Stimulated activated CD8-positive, alpha-beta memory T cell treated with anti-CD3 and anti-CD28 coated beads, Interleukin-7, amount 100 ng/mL, for 4 hours (primary cell): ENCODE results near the gene ENTPD6.
"Not testable (repeated sequence)": the region's sequence is repeated elsewhere in the genome, so short reads cannot be mapped to it uniquely, and the experiment has no call there.

Source experiments
- DNase-seq, 2 donors: peaks; one replicate each; pipeline ENCODE4 v3.0.0-alpha.2; 2020; ENCODE audit warnings: low read depth in 2 of 2

The ENTPD6 gene

GRCh38 chr20:25223765-25224720 lies 28.5 kb downstream of the ENTPD6 start:
- no peak for DNase-seq

- no peak for DNase-seq
Observed at GRCh38 chr20:25224941-25225340, 29.4 kb downstream of the ENTPD6 start.

- DNase-seq, result no peak
Observed at GRCh38 chr20:25225642-25226432, 30.3 kb downstream of the ENTPD6 start.

- DNase-seq, result no peak
Observed at GRCh38 chr20:25226433-25227316, 31.2 kb downstream of the ENTPD6 start.

- DNase-seq, result no peak
Observed at GRCh38 chr20:25227317-25227831, 31.9 kb downstream of the ENTPD6 start.

GRCh38 chr20:25229486-25230165 lies 34.1 kb downstream of the ENTPD6 start:
- no peak for DNase-seq

- no peak for DNase-seq
Observed at GRCh38 chr20:25230166-25230831, 34.8 kb downstream of the ENTPD6 start.

GRCh38 chr20:25233016-25233772 lies 37.7 kb downstream of the ENTPD6 start:
- DNase-seq, result no peak

GRCh38 chr20:25234009-25234849 lies 38.7 kb downstream of the ENTPD6 start:
- not testable (repeated sequence) for DNase-seq

GRCh38 chr20:25236450-25237304 lies 41.2 kb downstream of the ENTPD6 start:
- DNase-seq, result no peak

GRCh38 chr20:25237610-25238318 lies 42.3 kb downstream of the ENTPD6 start:
- peak; percentile 27 to 32 for DNase-seq

- DNase-seq, result no peak
Observed at GRCh38 chr20:25238319-25239037, 43.0 kb downstream of the ENTPD6 start.

GRCh38 chr20:25239387-25240370 lies 44.2 kb downstream of the ENTPD6 start:
- no peak for DNase-seq

GRCh38 chr20:25240851-25241658 lies 45.5 kb downstream of the ENTPD6 start:
- DNase-seq, result not testable (repeated sequence)
